Measurements from ENCODE around the gene GTF2IRD1. TPM values are rescaled to one million over a fixed set of nuclear protein-coding genes. Genes with fewer than 3 reads are reported as not detected.
A peak's percentile ranks its signal among the peaks of the same experiment; 100 is the strongest.
"Not testable (repeated sequence)": the region's sequence is repeated elsewhere in the genome, so short reads cannot be mapped to it uniquely, and the experiment has no call there.

GTF2IRD1 gene
- total and polyA plus RNA-seq, 2 of the 13 experiments (the other 11 are each of a cell fraction or from before 2014, with no cell fraction given) = 16.5 to 26.7 TPM

- WGBS (ENCODE audit: low lambda C conversion rate) = 10% methylated on average over 6 of the region's 17 CpGs
- H3K36me3 ChIP-seq (replicated peaks in 1 of 2; ENCODE audit: control insufficient read depth in 1 of 2, insufficient read depth in 2 of 2, low read length in 2 of 2) = no peaks in the 10 kb centered on the region
- peaks cover 20% of the 10 kb centered on the region for H3K4me1 ChIP-seq (ENCODE audit: insufficient read depth, low read length)
- no peak overlapping the region for H3K27ac ChIP-seq (ENCODE audit: extremely low read length, insufficient read depth, low read length)
- FAIRE-seq = no peak
- in situ Hi-C loops (cut with HindIII; ENCODE audit: extremely low pct_ligation_motif_present, low pct_unique_long_range_greater_than_20kb) (no loop called here), intact Hi-C loops (cut with micrococcal nuclease; ENCODE audit: unreplicated experiment) (no loop called here)
- no peak overlapping the region for H2AFZ ChIP-seq (ENCODE audit: low read length)
- no peak for ATAC-seq
- CTCF ChIA-PET (ENCODE audit: low intra/inter-chr PET ratio, low total read pairs) = no interaction called here
- no peak overlapping the region for H3K4me3 ChIP-seq (replicated peaks in 1 of 3; ENCODE audit: insufficient read depth in 1 of 3, low read depth in 2 of 3, low read length in 3 of 3)
- no peak for DNase-seq (ENCODE audit: low spot score)
- H3K9ac ChIP-seq (ENCODE audit: insufficient read depth, low read depth, low read length) = no peak overlapping the region
- POLR2A ChIA-PET = no interaction called here
- H4K20me1 ChIP-seq (ENCODE audit: insufficient read depth, low read length) = no peaks in the 10 kb centered on the region
- no TSS peak for BruUV-seq (replicated peaks)
- no peaks in the 10 kb centered on the region for H3K9me3 ChIP-seq (ENCODE audit: low read length)
- no peak overlapping the region for H3K4me2 ChIP-seq (ENCODE audit: low read depth, low read length)
- TF ChIP-seq ZNF460 (CRISPR knock-in tag; IDR thresholded peaks at IDR 0.05; ENCODE audit: borderline replicate concordance) = no peak
- no peak for TF ChIP-seq ZFX (CRISPR knock-in tag; IDR thresholded peaks at IDR 0.05; ENCODE audit: low read depth)
- no peak for TF ChIP-seq SMAD9 (CRISPR knock-in tag; IDR thresholded peaks at IDR 0.05)
- TF ChIP-seq SCMH1 (CRISPR knock-in tag; IDR thresholded peaks at IDR 0.05; ENCODE audit: borderline replicate concordance) = no peak
- TF ChIP-seq CHD4 (IDR thresholded peaks at IDR 0.05; ENCODE audit: borderline replicate concordance, low read length) = no peak
- TF ChIP-seq STAG1 (CRISPR knock-in tag; IDR thresholded peaks at IDR 0.05) = no peak
- no peak for TF ChIP-seq ZNF20 (CRISPR knock-in tag; IDR thresholded peaks at IDR 0.05)
- TF ChIP-seq RARG (CRISPR knock-in tag; IDR thresholded peaks at IDR 0.05; ENCODE audit: low read depth) = no peak
- no peak for TF ChIP-seq ZBTB38 (CRISPR knock-in tag; IDR thresholded peaks at IDR 0.05)
- no peak for TF ChIP-seq ZNF850 (CRISPR knock-in tag; conservative IDR thresholded peaks at IDR 0.05)
- no peak for TF ChIP-seq ZNF383 (CRISPR knock-in tag; IDR thresholded peaks at IDR 0.05; ENCODE audit: borderline replicate concordance)
- TF ChIP-seq ATF6 (CRISPR knock-in tag; conservative IDR thresholded peaks at IDR 0.05) = no peak
- TF ChIP-seq PLSCR1 (CRISPR knock-in tag; IDR thresholded peaks at IDR 0.05; ENCODE audit: borderline replicate concordance) = no peak
- H3K79me2 ChIP-seq (ENCODE audit: insufficient read depth, low read length) = no peaks in the 10 kb centered on the region
- peaks cover 1 to 15% of the 10 kb centered on the region in 2 experiments; a peak in 3 of 5 replicates for H3K27me3 ChIP-seq (ENCODE audit: control insufficient read depth in 1 of 2, insufficient read depth in 2 of 2, low read length in 2 of 2)
Observed at GRCh38 chr7:74429153-74429747, 24.5 kb upstream of the GTF2IRD1 start.

GRCh38 chr7:74430409-74430808 is 23.3 kb upstream of the GTF2IRD1 start:
- H3K4me2 ChIP-seq (ENCODE audit: low read depth, low read length) = peak overlapping the region; percentile 29; the same call in 1 of the 2 replicates
- 22% methylated on average over 8 of the region's 9 CpGs for WGBS (ENCODE audit: low lambda C conversion rate)
- H3K79me2 ChIP-seq (ENCODE audit: insufficient read depth, low read length); H2AFZ ChIP-seq (ENCODE audit: low read length); POLR2A ChIA-PET; CTCF ChIA-PET (ENCODE audit: low intra/inter-chr PET ratio, low total read pairs); H3K9me3 ChIP-seq (ENCODE audit: low read length); H4K20me1 ChIP-seq (ENCODE audit: insufficient read depth, low read length); DNase-seq (ENCODE audit: low spot score); FAIRE-seq; H3K4me3 ChIP-seq (replicated peaks in 1 of 3; ENCODE audit: insufficient read depth in 1 of 3, low read depth in 2 of 3, low read length in 3 of 3); H3K9ac ChIP-seq (ENCODE audit: insufficient read depth, low read depth, low read length); H3K36me3 ChIP-seq (replicated peaks in 1 of 2; ENCODE audit: control insufficient read depth in 1 of 2, insufficient read depth in 2 of 2, low read length in 2 of 2); ATAC-seq; intact Hi-C loops (cut with micrococcal nuclease; ENCODE audit: unreplicated experiment); in situ Hi-C loops (cut with HindIII; ENCODE audit: extremely low pct_ligation_motif_present, low pct_unique_long_range_greater_than_20kb); BruUV-seq (replicated peaks); H3K27ac ChIP-seq (ENCODE audit: extremely low read length, insufficient read depth, low read length): not testable (repeated sequence)
- H3K27me3 ChIP-seq (ENCODE audit: control insufficient read depth in 1 of 2, insufficient read depth in 2 of 2, low read length in 2 of 2) = peaks cover 0 to 15% of the 10 kb centered on the region in 2 experiments; a peak in 2 of 5 replicates
- H3K4me1 ChIP-seq (ENCODE audit: insufficient read depth, low read length) = peaks cover 32% of the 10 kb centered on the region
